Calu3 (cell line): ENCODE data around the gene CLEC4A. TPM values are rescaled to one million over a fixed set of nuclear protein-coding genes. Genes with fewer than 3 reads are reported as not detected.
A peak's percentile ranks its signal among the peaks of the same experiment; 100 is the strongest.
"Not testable (repeated sequence)": the region's sequence is repeated elsewhere in the genome, so short reads cannot be mapped to it uniquely, and the experiment has no call there.

ENCODE experiments used
- BruUV-seq: library from RNA; stranded (reverse); fragments of 400-500 nt; replicated peaks from 2 replicates; lab custom pipeline; 2021; lab: Mats Ljungman, UMichigan
- CTCF ChIA-PET: fragments of 300-600 bp; sonication (Branson Sonifier 250); formaldehyde crosslinking; loops from one replicate; lab custom pipeline; 2022; ENCODE audit warnings: antibody characterized with exemption; lab: Charles Lee
- DNase-seq: peaks from one replicate; pipeline ENCODE4 v3.0.0; 2022
- H3K27ac Mint-ChIP-seq: one replicate; pipeline ENCODE4 v1.8.0; 2022; ENCODE audit warnings: mixed read lengths; ENCODE audit not compliant: unreplicated experiment
- H3K27me3 Mint-ChIP-seq: one replicate; pipeline ENCODE4 v1.8.0; 2022; ENCODE audit warnings: mixed read lengths; ENCODE audit not compliant: unreplicated experiment
- H3K36me3 Mint-ChIP-seq: one replicate; pipeline ENCODE4 v1.8.0; 2022; ENCODE audit warnings: mild to moderate bottlenecking, moderate library complexity, mixed read lengths; ENCODE audit not compliant: insufficient read depth, unreplicated experiment
- H3K4me1 Mint-ChIP-seq: one replicate; pipeline ENCODE4 v1.8.0; 2022; ENCODE audit warnings: mild to moderate bottlenecking, low read depth, mixed read lengths; ENCODE audit not compliant: unreplicated experiment
- H3K4me3 Mint-ChIP-seq: one replicate; pipeline ENCODE4 v1.8.0; 2022; ENCODE audit warnings: mild to moderate bottlenecking, low read depth, moderate library complexity, mixed read lengths; ENCODE audit not compliant: unreplicated experiment
- H3K9me3 Mint-ChIP-seq: one replicate; pipeline ENCODE4 v1.8.0; 2022; ENCODE audit warnings: low read depth, mixed read lengths; ENCODE audit not compliant: unreplicated experiment
- CTCF ChIP-seq: fragments of 200-600 bp; IDR thresholded peaks from one replicate; pipeline ENCODE4 v1.8.0; 2022; ENCODE audit warnings: antibody characterized with exemption; ENCODE audit not compliant: unreplicated experiment
- intact Hi-C: fragments of 100-400 bp; cut with micrococcal nuclease; formaldehyde crosslinking; loops from one replicate; pipeline ENCODE4 v1.10.0; 2022; ENCODE audit not compliant: unreplicated experiment
- total RNA-seq: library from RNA; stranded (reverse); gene quantifications from 2 replicates; pipeline ENCODE4 v1.2.3, GENCODE V29; 2022

CLEC4A gene
- total RNA-seq, 1 experiment from 2014 or later: not detected

GRCh38 chr12:8156416-8156815, 33.0 kb downstream of the CLEC4A start:
- Mint-ChIP-seq H3K27ac (peak overlapping the region; percentile 88), H3K9me3 (peaks cover 6% of the 10 kb centered on the region), H3K4me3 (no peak overlapping the region), H3K36me3 (peaks cover 12% of the 10 kb centered on the region), H3K4me1 (peaks cover 47% of the 10 kb centered on the region), H3K27me3 (no peaks in the 10 kb centered on the region)
- no peak for TF ChIP-seq CTCF
- CTCF ChIA-PET: no interaction called here
- no TSS peak for BruUV-seq
- DNase-seq: no peak
- intact Hi-C loops: no loop called here

- CTCF ChIA-PET: interaction anchor here (0.6 to 1.2 kb wide), 3 partner anchors 10 to 94 kb away, joined by 3 to 11 read pairs (median 3); no protein-coding TSS in a partner anchor
- H3K9me3 Mint-ChIP-seq: peaks cover 6% of the 10 kb centered on the region
- intact Hi-C loops: no loop called here
- BruUV-seq: no TSS peak
- H3K36me3 Mint-ChIP-seq: peaks cover 12% of the 10 kb centered on the region
- H3K4me1 Mint-ChIP-seq: peaks cover 47% of the 10 kb centered on the region
- peak within 1 kb of the TSS; percentile 18 for H3K4me3 Mint-ChIP-seq
- no peaks in the 10 kb centered on the region for H3K27me3 Mint-ChIP-seq
- no peak for DNase-seq
- TF ChIP-seq CTCF: no peak
- peak within 1 kb of the TSS; percentile 88 for H3K27ac Mint-ChIP-seq
Measured at GRCh38 chr12:8156845-8157244, 33.4 kb downstream of the CLEC4A start, which contains the start of gene ZNF705A. ZNF705A (plus strand) TSS chr12:8157015; CDS start chr12:8172626, 15,611 bp downstream.

GRCh38 chr12:8157484-8158198, 34.2 kb downstream of the CLEC4A start:
- CTCF ChIA-PET: interaction anchor here (0.8 to 1.2 kb wide), 4 partner anchors 13 to 119 kb away, joined by 3 to 4 read pairs (median 3); no protein-coding TSS in a partner anchor
- no peak for TF ChIP-seq CTCF
- peak; percentile 13 for DNase-seq
- Mint-ChIP-seq H3K4me1 (peaks cover 47% of the 10 kb centered on the region), H3K4me3 (peak overlapping the region; percentile 18), H3K27ac (peak overlapping the region; percentile 88), H3K27me3 (no peaks in the 10 kb centered on the region), H3K9me3 (peaks cover 6% of the 10 kb centered on the region), H3K36me3 (peaks cover 12% of the 10 kb centered on the region)
- BruUV-seq: TSS peak; percentile 98
- intact Hi-C loops: no loop called here

- H3K9me3 Mint-ChIP-seq, H3K4me1 Mint-ChIP-seq, intact Hi-C loops, H3K36me3 Mint-ChIP-seq, BruUV-seq, CTCF ChIA-PET, H3K4me3 Mint-ChIP-seq, DNase-seq, H3K27me3 Mint-ChIP-seq, H3K27ac Mint-ChIP-seq: not testable (repeated sequence)
Measured at GRCh38 chr12:8172911-8173310, 49.5 kb downstream of the CLEC4A start.
